ENCODE data around the gene OSMR.

The OSMR gene

GRCh38 chr5:38941912-38942311 is 96.1 kb downstream of the OSMR start:
- no peaks in the 10 kb centered on the region for H3F3A ChIP-seq (ENCODE audit: low read depth)
- no peak overlapping the region for H3K9ac ChIP-seq (ENCODE audit: low read depth, low read length, poor library complexity, severe bottlenecking)
- H3K4me2 ChIP-seq (ENCODE audit: low read depth, low read length, poor library complexity, severe bottlenecking): no peak overlapping the region
- no peak overlapping the region for H2AFZ ChIP-seq (ENCODE audit: low read length)
- no peak overlapping the region for H3K4me3 ChIP-seq (ENCODE audit: low read length, poor library complexity, severe bottlenecking)
- peaks cover 52% of the 10 kb centered on the region for H3K36me3 ChIP-seq (ENCODE audit: insufficient read depth, low read length)
- H3K27me3 ChIP-seq (ENCODE audit: insufficient read depth, low read length, poor library complexity, severe bottlenecking): no peaks in the 10 kb centered on the region
- H3K79me2 ChIP-seq (ENCODE audit: insufficient read depth, low read length): no peaks in the 10 kb centered on the region
- H3K4me1 ChIP-seq (ENCODE audit: insufficient read depth, low read length, poor library complexity, severe bottlenecking): no peaks in the 10 kb centered on the region
- H3K9me3 ChIP-seq (ENCODE audit: insufficient read depth, low read depth, low read length): no peaks in the 10 kb centered on the region
- H3K9me2 ChIP-seq (replicated peaks; ENCODE audit: low read depth, low read length): no peaks in the 10 kb centered on the region
- TF ChIP-seq EZH2phosphoT487 (IDR thresholded peaks at IDR 0.05; ENCODE audit: borderline replicate concordance) (no peak), CTCF (conservative IDR thresholded peaks at IDR 0.05; ENCODE audit: low read length) (no peak)
- no peaks in the 10 kb centered on the region for H4K20me1 ChIP-seq (ENCODE audit: insufficient read depth, low read length, poor library complexity, severe bottlenecking)

GRCh38 chr5:38944282-38944681 is 98.5 kb downstream of the OSMR start:
- no peaks in the 10 kb centered on the region for H3K9me2 ChIP-seq (replicated peaks; ENCODE audit: low read depth, low read length)
- H3K9me3 ChIP-seq (ENCODE audit: insufficient read depth, low read depth, low read length): no peaks in the 10 kb centered on the region
- H4K20me1 ChIP-seq (ENCODE audit: insufficient read depth, low read length, poor library complexity, severe bottlenecking): no peaks in the 10 kb centered on the region
- H3K27me3 ChIP-seq (ENCODE audit: insufficient read depth, low read length, poor library complexity, severe bottlenecking): no peaks in the 10 kb centered on the region
- TF ChIP-seq EZH2phosphoT487 (IDR thresholded peaks at IDR 0.05; ENCODE audit: borderline replicate concordance) (no peak), CTCF (conservative IDR thresholded peaks at IDR 0.05; ENCODE audit: low read length) (no peak)
- no peak overlapping the region for H3K4me3 ChIP-seq (ENCODE audit: low read length, poor library complexity, severe bottlenecking)
- H3K9ac ChIP-seq (ENCODE audit: low read depth, low read length, poor library complexity, severe bottlenecking): no peak overlapping the region
- H2AFZ ChIP-seq (ENCODE audit: low read length): no peak overlapping the region
- no peak overlapping the region for H3K4me2 ChIP-seq (ENCODE audit: low read depth, low read length, poor library complexity, severe bottlenecking)
- no peaks in the 10 kb centered on the region for H3F3A ChIP-seq (ENCODE audit: low read depth)
- H3K79me2 ChIP-seq (ENCODE audit: insufficient read depth, low read length): no peaks in the 10 kb centered on the region
- peaks cover 73% of the 10 kb centered on the region for H3K36me3 ChIP-seq (ENCODE audit: insufficient read depth, low read length)
- H3K4me1 ChIP-seq (ENCODE audit: insufficient read depth, low read length, poor library complexity, severe bottlenecking): no peaks in the 10 kb centered on the region

GRCh38 chr5:38948501-38948900 is 102.7 kb downstream of the OSMR start:
- H3K9me2 ChIP-seq (replicated peaks; ENCODE audit: low read depth, low read length): no peaks in the 10 kb centered on the region
- H3F3A ChIP-seq (ENCODE audit: low read depth): no peaks in the 10 kb centered on the region
- no peaks in the 10 kb centered on the region for H3K4me1 ChIP-seq (ENCODE audit: insufficient read depth, low read length, poor library complexity, severe bottlenecking)
- no peak overlapping the region for H3K4me2 ChIP-seq (ENCODE audit: low read depth, low read length, poor library complexity, severe bottlenecking)
- no peak for TF ChIP-seq EZH2phosphoT487 (IDR thresholded peaks at IDR 0.05; ENCODE audit: borderline replicate concordance)
- no peak for TF ChIP-seq CTCF (conservative IDR thresholded peaks at IDR 0.05; ENCODE audit: low read length)
- H4K20me1 ChIP-seq (ENCODE audit: insufficient read depth, low read length, poor library complexity, severe bottlenecking): no peaks in the 10 kb centered on the region
- no peaks in the 10 kb centered on the region for H3K79me2 ChIP-seq (ENCODE audit: insufficient read depth, low read length)
- no peak overlapping the region for H2AFZ ChIP-seq (ENCODE audit: low read length)
- H3K27me3 ChIP-seq (ENCODE audit: insufficient read depth, low read length, poor library complexity, severe bottlenecking): no peaks in the 10 kb centered on the region
- peaks cover 85% of the 10 kb centered on the region for H3K36me3 ChIP-seq (ENCODE audit: insufficient read depth, low read length)
- no peak overlapping the region for H3K4me3 ChIP-seq (ENCODE audit: low read length, poor library complexity, severe bottlenecking)
- H3K9me3 ChIP-seq (ENCODE audit: insufficient read depth, low read depth, low read length): no peaks in the 10 kb centered on the region
- no peak overlapping the region for H3K9ac ChIP-seq (ENCODE audit: low read depth, low read length, poor library complexity, severe bottlenecking)

Data from Loucy (cell line).